HTERT RPE-1 (cell line): ENCODE measurements around the gene DHRS4L2.
"Not testable (repeated sequence)": the region's sequence is repeated elsewhere in the genome, so short reads cannot be mapped to it uniquely, and the experiment has no call there.

Experiments
- in situ Hi-C: fragments of 300-500 bp; cut with MboI; formaldehyde crosslinking; loops from 4 replicates; pipeline ENCODE4 v1.14.3; 2020; ENCODE audit warnings: low sequenced_read_pairs

DHRS4L2 gene

GRCh38 chr14:23988607-23989363, at the start of gene DHRS4L2:
DHRS4L2 (plus strand) TSS chr14:23988929; CDS start chr14:23988948, 19 bp downstream.
- in situ Hi-C loops = not testable (repeated sequence)

DNA sequence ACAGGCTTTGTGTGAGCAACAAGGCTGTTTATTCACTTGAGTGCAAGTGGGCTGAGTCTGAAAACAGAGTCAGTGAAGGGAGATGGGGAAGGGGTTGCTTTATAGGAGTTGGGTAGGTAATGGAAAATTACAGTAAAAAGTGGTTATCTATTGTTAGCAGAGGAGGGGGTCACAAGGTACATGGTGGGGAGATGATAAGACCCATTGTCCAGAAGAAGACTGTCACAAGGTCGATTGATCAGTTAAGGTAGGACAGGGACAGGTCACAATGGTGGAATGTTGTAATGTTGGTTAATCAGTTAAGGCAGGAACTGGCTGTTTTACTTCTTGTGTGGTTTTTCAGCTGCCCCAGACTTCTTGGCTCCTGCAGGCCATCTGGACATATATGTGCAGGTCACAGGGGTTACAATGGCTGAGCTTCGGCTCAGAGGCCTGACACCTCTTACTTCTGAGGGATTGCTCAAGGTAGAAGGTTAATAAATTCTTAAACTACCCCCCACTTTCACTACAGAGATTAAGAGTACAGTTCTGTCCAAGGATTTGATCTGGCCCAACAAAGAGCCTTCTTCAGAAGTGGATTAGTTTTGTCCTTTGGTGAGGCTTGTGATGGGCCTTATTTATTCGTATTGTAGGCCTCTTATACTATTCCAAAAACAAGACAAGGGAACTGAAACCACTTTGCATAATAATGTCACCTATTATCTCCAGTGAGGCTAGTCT, 49.0 kb upstream of the DHRS4L2 start:
- in situ Hi-C loops = no loop called here

DNA sequence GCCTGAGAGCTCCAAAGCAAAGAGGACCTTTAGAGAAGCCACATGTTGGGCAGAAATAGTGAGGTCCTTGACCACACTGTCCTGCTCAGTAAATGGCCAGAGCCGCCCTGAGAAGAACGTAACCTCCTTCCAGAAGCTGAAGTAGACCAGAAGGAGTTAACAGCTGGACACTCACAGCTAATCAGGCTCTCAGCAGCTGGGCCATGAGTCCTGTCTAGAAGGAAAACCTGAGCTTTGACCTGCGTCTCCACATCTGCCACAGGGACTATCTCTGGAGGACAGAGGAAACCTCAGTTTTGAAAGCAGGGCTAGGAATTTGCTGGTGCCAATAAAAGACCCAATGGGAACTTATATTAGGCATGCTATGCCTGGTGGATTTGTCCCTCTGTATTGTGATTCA, 47.5 kb upstream of the DHRS4L2 start:
- in situ Hi-C loops = no loop called here

GRCh38 chr14:23941669-23942068, 47.1 kb upstream of the DHRS4L2 start:
- in situ Hi-C loops = no loop called here

DNA sequence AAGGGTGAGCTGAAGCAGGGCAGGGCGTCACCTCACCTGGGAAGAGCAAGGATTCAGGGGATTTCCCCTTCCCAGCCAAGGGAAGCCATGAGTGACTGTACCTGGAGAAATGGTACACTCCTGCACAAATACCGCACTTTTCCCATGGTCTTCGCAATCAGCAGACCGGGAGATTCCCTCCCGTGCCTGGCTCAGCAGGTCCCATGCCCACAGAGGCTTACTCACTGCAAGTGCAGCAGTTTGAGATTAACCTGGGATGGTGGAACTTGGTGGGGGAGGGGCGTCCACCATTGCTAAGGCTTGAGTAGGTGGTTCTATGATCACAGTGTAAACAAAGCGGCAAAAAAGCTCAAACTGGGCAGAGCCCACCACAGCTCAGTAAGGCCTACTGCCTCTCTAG, 46.1 kb upstream of the DHRS4L2 start:
- in situ Hi-C loops = no loop called here

GRCh38 chr14:23949069-23949468, 39.7 kb upstream of the DHRS4L2 start:
- in situ Hi-C loops = not testable (repeated sequence)

DNA sequence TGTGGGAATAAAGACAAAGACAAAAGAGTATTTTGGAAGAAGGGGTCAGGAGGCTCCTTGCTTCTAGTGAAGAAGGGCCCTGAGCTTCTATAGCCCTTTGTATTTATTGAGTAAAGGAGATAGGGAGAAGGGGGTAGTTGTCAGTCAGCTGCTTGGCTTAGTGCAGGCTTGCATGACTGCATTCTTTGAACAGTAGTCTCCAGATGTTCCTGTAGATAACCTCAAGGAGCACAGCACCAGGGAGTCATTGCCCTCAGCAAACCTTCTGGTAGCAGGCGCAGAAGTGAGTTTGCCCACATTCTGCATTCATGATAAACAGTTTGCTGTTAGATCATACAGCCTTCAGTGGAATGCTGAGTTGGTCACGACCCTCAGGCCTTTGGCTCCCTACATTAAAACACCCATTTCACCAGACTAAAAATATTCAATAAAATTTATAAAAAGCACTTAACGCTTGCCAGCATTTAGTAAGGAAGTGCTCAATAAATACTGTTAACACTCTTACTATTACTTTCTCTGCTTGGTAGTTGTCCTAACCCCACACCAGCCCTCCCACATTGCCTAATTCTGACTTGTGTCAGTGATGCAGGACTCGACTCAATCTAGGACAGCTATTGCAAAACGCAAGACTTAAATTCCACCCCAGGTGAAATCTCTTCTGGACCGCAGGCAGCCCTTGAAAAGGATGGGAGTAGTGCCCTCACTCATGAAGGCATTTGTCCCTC, 38.2 kb upstream of the DHRS4L2 start:
- in situ Hi-C loops = no loop called here

- in situ Hi-C loops = not testable (repeated sequence)
These were observed 37.6 kb upstream of the DHRS4L2 start for GRCh38 chr14:23951136-23951466.

DNA sequence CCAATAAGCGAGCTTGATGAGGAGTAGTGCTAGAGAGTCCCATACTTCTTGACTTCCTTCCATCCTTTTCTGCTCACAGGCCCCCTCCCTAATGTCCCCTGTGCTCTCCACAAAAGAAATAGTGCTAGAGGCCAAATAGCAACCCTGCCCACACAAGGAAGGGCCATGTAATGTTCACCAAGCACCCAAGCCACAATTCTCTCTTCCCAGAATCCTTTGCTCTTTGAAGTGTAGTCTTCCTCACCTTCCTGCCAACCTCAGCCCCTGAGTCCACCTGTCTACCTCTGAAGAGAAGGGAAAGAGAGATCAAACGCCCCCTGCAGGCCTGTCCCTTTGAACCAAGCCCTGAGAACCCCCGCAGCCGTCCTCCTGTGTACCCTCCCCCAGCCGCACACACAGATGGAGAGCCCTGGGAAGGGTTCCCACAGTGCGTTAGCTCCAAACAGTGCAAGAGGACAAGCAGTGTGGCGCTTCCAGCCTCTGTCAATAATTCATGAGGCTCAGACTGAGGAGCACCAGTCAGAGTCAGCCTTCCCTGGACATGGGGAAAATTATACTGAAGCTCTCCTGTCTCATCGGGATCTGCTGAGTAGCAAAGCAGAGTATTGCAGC, 37.0 kb upstream of the DHRS4L2 start:
- in situ Hi-C loops = no loop called here

- in situ Hi-C loops = not testable (repeated sequence)
These were observed 35.6 kb upstream of the DHRS4L2 start for GRCh38 chr14:23953116-23953463.

GRCh38 chr14:23953464-23954278, 35.1 kb upstream of the DHRS4L2 start, which contains the start of gene DHRS4:
DHRS4 (plus strand) TSS chr14:23953770; CDS start chr14:23953789, 19 bp downstream.
- in situ Hi-C loops = no loop called here

DNA sequence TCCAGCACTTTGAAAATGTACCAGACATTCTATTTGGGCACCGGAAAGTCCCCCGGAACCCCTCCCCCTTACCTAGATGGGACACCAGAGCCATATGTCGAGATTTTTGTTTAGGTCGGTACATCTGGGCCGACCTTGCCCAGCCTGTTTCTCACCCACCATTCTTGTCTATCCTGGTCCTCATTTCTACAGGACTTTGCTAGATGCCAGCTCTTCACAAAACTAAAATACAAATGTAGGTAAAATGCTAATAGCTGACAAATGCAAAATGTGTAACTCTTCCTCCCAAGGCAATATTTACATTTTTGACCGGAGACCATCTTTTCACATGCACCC, 34.5 kb upstream of the DHRS4L2 start:
- in situ Hi-C loops = not testable (repeated sequence)

DNA sequence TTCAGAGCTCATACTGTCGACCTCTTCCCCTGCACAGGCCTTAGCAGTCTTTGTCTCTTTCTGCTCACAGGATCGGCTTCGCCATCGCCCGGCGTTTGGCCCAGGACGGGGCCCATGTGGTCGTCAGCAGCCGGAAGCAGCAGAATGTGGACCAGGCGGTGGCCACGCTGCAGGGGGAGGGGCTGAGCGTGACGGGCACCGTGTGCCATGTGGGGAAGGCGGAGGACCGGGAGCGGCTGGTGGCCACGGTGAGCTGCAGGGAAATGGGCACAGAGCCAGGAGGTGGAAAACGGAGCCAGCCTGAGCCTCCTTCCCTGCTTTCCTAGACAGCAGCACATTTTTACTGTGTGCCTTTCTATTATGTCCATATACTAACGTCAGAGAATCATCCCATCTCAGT, 33.8 kb upstream of the DHRS4L2 start:
- in situ Hi-C loops = not testable (repeated sequence)

GRCh38 chr14:23955811-23956210, 32.9 kb upstream of the DHRS4L2 start:
- in situ Hi-C loops = not testable (repeated sequence)

DNA sequence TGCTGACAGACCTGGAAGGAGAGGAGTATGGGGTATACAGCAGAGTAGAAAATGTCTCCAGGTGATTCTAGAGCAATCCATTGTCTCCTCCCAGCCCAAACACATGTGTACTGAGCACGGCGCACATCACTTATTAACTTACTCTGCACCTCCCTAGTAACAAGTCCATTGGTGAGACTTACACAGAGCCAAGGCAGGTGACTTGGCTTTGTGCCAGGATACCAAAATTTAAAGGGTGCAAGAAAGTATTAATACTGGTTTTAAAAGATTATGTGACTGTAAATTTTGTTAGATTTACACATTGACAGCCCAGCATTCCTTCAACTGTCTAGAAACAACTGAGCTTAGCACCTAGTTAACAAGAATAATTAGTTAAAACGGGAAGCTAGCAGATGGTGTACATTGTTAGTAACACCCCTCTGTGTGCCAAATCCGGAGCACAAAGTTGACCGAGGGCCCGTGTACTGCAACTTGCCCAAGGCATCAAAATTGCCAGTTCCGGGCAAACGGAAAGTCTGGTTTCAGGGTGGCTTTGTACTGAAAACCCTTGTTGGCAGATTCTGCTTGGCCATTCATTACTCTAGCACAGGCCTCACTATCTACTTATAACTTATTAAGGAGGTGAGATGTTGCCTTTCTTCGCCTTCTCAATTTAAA, 30.7 kb upstream of the DHRS4L2 start:
- in situ Hi-C loops = not testable (repeated sequence)

DNA sequence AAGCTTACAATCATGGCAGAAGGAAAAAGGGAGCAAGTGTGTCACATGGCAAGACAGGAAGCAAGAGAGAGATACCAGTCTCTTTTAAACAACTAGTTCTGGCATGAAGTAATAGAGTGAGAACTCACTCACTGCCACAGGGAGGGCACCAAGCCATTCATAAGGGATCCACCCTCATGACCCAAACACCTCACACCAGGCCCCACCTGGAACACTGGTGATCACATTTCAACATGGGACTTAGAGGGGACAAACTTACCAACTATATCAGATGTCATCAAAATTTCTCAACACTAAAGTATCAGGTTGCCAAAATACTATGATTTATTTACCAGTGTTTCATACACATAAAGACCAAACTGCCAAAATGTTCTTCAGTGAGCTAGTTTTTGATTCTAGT, 27.8 kb upstream of the DHRS4L2 start:
- in situ Hi-C loops = not testable (repeated sequence)

GRCh38 chr14:23961704-23962103, 27.0 kb upstream of the DHRS4L2 start:
- in situ Hi-C loops = not testable (repeated sequence)

DNA sequence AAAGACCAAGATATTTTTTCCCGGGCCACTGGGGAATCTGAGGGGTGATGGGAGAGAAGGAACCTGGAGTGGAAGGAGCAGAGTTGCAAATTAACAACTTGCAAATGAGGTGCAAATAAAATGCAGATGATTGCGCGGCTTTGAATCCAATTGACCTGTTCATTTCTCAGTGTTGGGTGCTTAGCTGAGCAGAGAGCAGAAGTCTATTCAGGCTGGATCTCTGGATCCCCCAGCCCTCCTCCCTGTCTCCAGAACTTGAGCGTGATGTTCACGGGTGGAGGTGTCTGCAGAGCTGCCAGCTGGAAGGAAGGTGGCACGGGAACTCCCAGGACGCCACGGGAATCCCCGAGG, 19.6 kb upstream of the DHRS4L2 start:
- in situ Hi-C loops = not testable (repeated sequence)

GRCh38 chr14:23969481-23970282, 19.0 kb upstream of the DHRS4L2 start:
- in situ Hi-C loops = not testable (repeated sequence)
